ENCODE measurements around the gene ARFGAP3.

ARFGAP3 gene

DNA sequence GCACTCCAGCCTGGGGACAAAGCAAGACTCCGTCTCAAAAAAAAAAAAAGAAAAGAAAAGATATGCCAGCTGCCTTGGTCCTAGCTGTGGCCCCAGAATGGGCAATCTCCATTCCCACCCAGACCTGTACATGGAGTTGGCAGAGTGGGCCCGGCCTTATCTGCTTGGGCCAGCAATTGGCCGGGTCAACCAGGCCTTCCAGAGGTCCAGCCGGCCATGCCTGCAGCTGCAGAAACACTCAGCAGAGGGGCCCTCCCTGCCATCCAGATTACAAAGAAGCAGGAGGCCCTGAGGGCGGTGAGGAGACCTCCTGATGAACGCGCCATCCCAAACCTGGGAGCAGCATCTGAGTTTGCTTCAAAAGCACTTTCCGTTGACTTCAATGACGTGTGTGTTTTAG lies 26.9 kb upstream of the ARFGAP3 start:
- DNase-seq (ENCODE audit: low spot score), result no peak

DNA sequence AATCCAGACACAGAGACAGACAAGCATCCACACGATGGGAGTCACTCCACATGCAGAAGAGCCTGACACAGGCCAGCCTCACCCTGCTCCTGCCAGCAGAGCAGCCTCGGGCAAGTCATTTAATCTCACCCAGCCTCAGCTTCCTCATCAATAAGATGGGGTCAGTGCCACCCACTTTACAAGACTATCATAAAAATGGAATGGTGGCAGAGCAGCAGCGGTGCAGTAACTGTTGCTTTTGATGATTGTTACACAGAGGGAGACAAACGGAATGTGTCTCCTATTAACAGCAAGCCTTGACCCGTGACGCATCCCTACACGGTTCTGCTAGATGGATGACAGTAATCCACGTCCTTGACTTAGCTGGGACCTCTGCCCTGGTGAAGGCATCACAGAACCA lies 26.0 kb upstream of the ARFGAP3 start:
- no peak for DNase-seq (ENCODE audit: low spot score)

GRCh38 chr22:42881982-42882656 lies 25.0 kb upstream of the ARFGAP3 start:
- DNase-seq (ENCODE audit: low spot score), result no peak

- no peak for DNase-seq (ENCODE audit: low spot score)
Observed at GRCh38 chr22:42881298-42881697, 24.2 kb upstream of the ARFGAP3 start.

DNA sequence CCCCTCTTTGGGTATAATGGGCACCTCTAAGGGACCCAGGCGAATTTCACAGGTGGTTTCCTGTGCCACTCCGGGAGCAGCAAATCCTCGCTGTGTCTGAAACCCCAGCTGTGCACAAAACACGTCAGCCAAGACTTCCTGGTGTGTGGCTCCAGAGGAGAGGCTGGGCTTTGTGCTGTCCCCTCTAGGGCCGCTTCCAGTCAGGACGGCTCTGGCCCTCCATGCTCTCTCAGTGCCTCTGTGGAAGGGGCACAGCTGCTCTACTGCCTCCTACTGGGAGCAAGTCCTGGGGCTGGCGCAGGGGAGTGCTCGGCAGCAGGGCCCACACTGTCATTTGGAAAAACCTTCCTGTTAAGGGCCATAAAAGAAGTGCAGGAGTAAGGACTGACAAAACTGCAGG lies 23.7 kb upstream of the ARFGAP3 start:
- no peak for DNase-seq (ENCODE audit: low spot score)

DNA sequence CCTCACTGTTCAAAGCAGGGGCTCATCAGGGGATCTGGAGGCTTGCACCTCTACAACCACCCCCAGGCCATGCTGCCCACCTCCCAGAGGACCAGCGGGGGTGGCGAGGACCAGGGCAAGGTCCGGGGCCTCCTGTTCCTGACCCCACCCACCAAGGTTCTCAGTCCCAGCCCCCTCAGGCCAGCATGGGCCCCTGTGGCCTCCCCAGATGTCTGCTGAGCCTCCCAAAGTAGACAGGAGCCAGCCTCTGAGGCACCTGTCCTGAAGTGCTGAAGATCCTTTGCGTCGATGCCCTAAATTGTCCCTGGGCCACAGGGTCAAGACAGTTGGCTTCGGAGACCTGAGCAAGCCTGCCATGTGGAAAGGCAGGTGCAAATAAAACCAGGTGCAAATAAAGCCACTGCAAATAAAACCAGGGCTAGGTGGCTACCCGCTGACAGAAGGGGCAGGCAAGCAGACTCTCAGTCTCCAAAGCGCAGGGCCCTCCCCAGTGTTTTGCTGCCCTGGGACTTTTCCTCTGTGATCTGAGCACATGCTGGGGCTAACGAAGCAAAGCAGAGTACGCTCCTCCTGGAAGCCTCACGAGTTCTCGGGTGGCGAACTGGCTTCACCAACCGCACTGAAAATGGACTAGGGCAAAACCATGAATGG lies 22.4 kb upstream of the ARFGAP3 start:
- no peak for DNase-seq (ENCODE audit: low spot score)

DNA sequence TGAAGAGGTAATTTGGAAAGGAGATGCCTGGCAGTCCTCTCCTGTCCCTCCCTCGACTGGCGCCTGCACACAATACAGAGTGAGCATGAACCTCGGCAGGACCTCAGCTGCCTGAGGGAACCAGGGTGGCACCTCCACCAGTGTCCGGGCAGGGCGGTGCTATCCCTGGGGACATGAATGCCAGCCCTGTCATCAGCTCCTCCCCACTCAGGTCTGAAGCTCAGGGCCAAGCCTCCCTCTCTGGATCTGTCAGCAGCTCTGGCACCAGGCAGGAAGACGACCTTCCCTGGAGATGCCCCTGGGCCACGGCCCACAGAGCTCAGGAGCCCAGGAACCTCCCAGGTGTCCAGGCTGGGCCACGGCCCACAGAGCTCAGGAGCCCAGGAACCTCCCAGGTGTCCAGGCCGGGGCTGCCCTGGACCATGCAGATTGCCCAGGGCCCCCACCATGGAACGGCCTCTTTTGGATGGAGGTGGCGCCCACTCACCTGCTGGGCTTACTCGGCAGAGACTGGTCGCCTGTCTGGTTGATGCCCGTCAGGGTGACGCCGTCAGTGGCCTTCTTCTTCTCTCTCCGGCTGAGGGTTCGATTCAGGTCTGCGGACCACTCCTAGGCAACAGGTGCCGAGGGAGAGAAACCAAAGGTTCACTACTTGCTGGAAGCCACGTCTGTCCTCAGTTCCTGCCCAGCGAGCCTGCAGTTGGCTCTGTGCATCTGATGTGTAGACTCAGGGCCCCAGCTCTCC lies 21.7 kb upstream of the ARFGAP3 start:
- no peak for DNase-seq (ENCODE audit: low spot score)

- no peak for DNase-seq (ENCODE audit: low spot score)
Observed at GRCh38 chr22:42877597-42878340, 20.7 kb upstream of the ARFGAP3 start.

- no peak for DNase-seq (ENCODE audit: low spot score)
Observed at GRCh38 chr22:42877158-42877557, 20.1 kb upstream of the ARFGAP3 start.

- no peak for DNase-seq (ENCODE audit: low spot score)
Observed at GRCh38 chr22:42876041-42876440, 19.0 kb upstream of the ARFGAP3 start.

GRCh38 chr22:42874010-42874409 lies 16.9 kb upstream of the ARFGAP3 start:
- DNase-seq (ENCODE audit: low spot score), result no peak

DNA sequence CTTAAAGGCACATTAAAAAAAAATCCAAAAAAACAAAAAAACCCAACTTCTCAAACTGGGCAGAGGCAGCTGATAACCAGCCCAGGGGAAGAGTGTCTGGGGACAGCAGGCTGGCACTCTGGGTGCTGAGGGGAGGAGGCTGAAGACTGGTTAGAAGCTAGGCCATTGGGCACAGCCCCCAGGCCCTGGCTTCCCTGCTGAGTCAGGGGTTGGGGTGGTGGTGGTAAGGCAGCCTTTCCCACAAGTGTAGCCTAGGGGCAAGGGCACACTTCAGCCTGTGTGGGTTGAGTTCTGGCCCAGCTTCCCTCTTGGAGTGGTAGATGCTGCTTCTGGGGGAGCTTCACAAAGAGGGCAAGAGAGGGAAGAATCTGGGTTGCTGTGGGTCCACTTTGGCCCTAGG lies 16.3 kb upstream of the ARFGAP3 start:
- no peak for DNase-seq (ENCODE audit: low spot score)

GRCh38 chr22:42872821-42873220 lies 15.7 kb upstream of the ARFGAP3 start:
- no peak for DNase-seq (ENCODE audit: low spot score)

DNA sequence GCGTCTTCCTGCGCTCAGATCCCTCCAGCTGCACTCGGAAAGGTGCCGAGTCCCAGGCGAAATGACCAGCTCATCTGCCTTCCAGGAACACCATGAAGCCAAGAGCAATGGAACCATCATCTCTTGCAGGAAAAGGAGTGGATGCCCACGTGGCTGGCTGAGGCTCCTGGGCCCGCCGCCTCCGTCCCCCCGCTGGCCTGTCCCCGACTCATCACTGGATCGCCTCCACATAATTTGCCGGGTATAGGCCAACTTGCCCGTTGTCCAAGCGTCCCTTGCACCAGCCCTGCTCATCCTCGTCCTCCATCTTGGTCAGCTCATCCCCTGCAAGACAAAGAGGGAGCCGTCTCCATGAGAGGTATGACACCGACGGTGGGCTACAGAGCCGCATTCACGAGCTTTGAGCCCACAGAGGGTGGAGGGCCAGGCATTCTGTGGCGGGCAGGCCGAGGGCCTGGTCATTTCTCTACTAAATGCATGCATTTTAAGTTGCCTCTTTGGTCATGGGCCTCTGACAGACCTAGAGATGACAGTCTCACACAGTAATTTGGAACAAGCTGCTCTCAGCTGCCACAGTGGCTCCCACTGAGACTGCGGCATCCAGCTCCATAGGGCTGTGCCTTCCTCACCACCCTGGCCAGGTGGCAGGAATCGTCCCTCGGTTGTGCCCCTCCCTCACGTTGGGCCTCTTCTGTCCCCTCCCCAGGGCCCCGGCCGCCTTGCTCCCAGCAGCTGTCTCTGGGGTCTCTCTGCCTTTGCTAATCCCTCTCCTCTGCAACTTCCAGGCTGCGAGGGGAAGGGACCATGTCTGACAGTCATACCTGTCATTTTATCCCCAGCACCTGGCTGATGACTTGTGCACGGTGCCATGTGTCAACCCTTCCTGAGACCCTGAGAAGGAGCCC lies 14.3 kb upstream of the ARFGAP3 start:
- no peak for DNase-seq (ENCODE audit: low spot score)

DNA sequence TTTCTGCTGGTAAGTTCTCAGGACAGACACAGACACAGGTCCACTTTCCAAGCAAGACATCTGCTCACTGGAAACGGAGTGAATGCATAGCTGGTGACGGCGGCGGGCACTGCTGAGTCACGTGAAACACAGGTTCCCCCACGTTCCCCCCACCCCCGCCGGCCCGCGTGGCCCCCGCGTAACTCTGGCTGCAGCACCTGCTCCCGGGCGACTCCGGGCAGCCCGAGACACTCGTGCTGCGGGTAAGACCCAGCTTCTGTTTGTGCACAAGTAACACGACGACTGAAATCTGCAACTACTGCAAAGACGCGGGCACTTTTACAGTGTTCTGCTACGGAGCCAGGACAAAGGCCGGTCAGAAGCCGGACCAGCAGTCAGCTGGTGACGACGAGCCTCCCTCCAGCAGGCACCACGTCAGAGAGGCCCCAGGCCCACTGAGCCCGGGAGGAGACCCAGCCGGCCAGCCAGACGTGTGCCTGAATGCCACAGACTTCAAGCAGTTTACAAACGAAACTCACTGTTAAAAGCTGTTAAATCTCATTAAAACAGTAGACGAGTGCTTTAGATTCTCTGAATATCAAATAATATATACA lies 12.9 kb upstream of the ARFGAP3 start:
- DNase-seq (ENCODE audit: low spot score), result no peak

- DNase-seq (ENCODE audit: low spot score), result no peak
Observed at GRCh38 chr22:42869463-42869862, 12.4 kb upstream of the ARFGAP3 start.

GRCh38 chr22:42868751-42869251 lies 11.7 kb upstream of the ARFGAP3 start:
- no peak for DNase-seq (ENCODE audit: low spot score)

DNA sequence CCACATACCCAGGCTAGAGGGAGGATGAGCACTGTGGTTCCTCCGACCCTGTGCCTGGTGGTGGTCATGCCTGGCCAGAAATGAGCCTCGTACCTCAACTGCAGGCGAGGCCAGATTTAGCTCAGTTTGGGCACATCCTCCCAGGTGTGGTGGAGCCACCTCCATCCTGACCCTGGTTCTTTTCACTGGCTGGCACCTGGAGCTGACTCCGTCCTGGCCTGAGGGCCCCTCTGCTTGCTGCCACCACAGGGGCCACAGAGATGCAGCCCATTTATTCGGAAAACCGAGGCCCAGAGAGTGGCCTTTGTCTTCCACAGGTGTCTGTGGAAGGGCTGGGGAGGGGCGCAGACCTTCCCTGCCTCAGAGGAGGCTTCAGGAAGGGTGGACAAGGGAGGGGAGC lies 9.0 kb upstream of the ARFGAP3 start:
- DNase-seq (ENCODE audit: low spot score), result no peak

DNA sequence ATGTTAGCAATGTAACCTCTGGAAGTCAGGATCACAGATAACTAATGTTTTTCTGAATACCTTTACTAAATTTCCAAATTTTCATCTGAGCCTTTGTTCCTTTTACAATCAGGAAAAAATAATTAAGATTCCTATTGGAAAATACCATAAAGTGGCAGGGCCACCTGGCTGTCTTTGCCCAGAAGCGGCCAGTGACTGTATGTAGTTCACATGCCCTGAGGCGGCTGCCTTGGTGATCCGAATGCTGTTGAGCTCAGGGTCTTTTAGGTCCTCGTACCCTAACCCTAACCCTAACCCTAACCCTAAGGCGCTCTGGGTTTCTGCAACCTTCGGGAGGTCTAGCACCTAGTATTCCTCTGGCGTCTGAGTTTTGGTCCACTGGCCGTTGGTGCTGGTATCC lies 8.5 kb upstream of the ARFGAP3 start:
- DNase-seq (ENCODE audit: low spot score), result no peak

- peak; percentile 64 for DNase-seq (ENCODE audit: low spot score)
Observed at GRCh38 chr22:42863349-42863961, 6.4 kb upstream of the ARFGAP3 start.
